ENCODE measurements around the gene FAM24B. TPM values are rescaled to one million over a fixed set of nuclear protein-coding genes. Genes with fewer than 3 reads are reported as not detected.

Gene FAM24B
- total and polyA plus RNA-seq, 2 experiments from 2014 or later: 3.8 to 7.0 TPM

- Histone ChIP-seq H4K20me1 (ENCODE audit: insufficient read depth) (no peaks in the 10 kb centered on the region), H3F3A (ENCODE audit: insufficient read depth) (peaks cover 41% of the 10 kb centered on the region), H3K9me2 (ENCODE audit: insufficient read depth) (no peaks in the 10 kb centered on the region), H3K79me2 (ENCODE audit: insufficient read depth) (no peaks in the 10 kb centered on the region), H3K4me2 (ENCODE audit: unreplicated experiment) (no peak overlapping the region), H3K4me3 (no peak overlapping the region), H3K4me1 (ENCODE audit: insufficient read depth) (peaks cover 38% of the 10 kb centered on the region), H3K9me3 (ENCODE audit: low read depth) (no peaks in the 10 kb centered on the region), H3K27ac (no peak overlapping the region), H3K36me3 (ENCODE audit: low read depth) (no peaks in the 10 kb centered on the region), H3K9ac (no peak overlapping the region), H3K27me3 (replicated peaks; ENCODE audit: insufficient read depth) (no peaks in the 10 kb centered on the region), H2AFZ (no peak overlapping the region)
- WGBS, 2 experiments (ENCODE audit: low coverage in 1 of 2, low lambda C conversion rate in 2 of 2, missing lambda C conversion rate in 2 of 2): 98 to 100% methylated on average over 2 of the region's 2 CpGs
- TF ChIP-seq EZH2 (IDR thresholded peaks at IDR 0.05; ENCODE audit: insufficient read depth, poor library complexity, severe bottlenecking): no peak
- TF ChIP-seq EZH2phosphoT487 (IDR thresholded peaks at IDR 0.05; ENCODE audit: insufficient read depth, low read depth): no peak
- no peak for DNase-seq
- in situ Hi-C loops (cut with MboI): no loop called here
These were observed 30.3 kb downstream of the FAM24B start for GRCh38 chr10:122849090-122849489.

GRCh38 chr10:122847782-122848604 is 31.4 kb downstream of the FAM24B start:
- no peak overlapping the region for H3K4me2 ChIP-seq (ENCODE audit: unreplicated experiment)
- no peaks in the 10 kb centered on the region for H3K9me3 ChIP-seq (ENCODE audit: low read depth)
- H3F3A ChIP-seq (ENCODE audit: insufficient read depth): peaks cover 30% of the 10 kb centered on the region
- H3K4me1 ChIP-seq (ENCODE audit: insufficient read depth): peaks cover 27% of the 10 kb centered on the region
- no peak overlapping the region for H2AFZ ChIP-seq
- no peaks in the 10 kb centered on the region for H3K36me3 ChIP-seq (ENCODE audit: low read depth)
- no peak overlapping the region for H3K27ac ChIP-seq
- H3K79me2 ChIP-seq (ENCODE audit: insufficient read depth): no peaks in the 10 kb centered on the region
- in situ Hi-C loops (cut with MboI): no loop called here
- WGBS, 2 experiments (ENCODE audit: low coverage in 1 of 2, low lambda C conversion rate in 2 of 2, missing lambda C conversion rate in 2 of 2): 85% methylated on average over 12 of the region's 12 CpGs
- H3K9me2 ChIP-seq (ENCODE audit: insufficient read depth): no peaks in the 10 kb centered on the region
- no peak for TF ChIP-seq EZH2phosphoT487 (IDR thresholded peaks at IDR 0.05; ENCODE audit: insufficient read depth, low read depth)
- TF ChIP-seq EZH2 (IDR thresholded peaks at IDR 0.05; ENCODE audit: insufficient read depth, poor library complexity, severe bottlenecking): no peak
- no peaks in the 10 kb centered on the region for H4K20me1 ChIP-seq (ENCODE audit: insufficient read depth)
- DNase-seq: no peak
- no peak overlapping the region for H3K9ac ChIP-seq
- H3K27me3 ChIP-seq (replicated peaks; ENCODE audit: insufficient read depth): no peaks in the 10 kb centered on the region
- no peak overlapping the region for H3K4me3 ChIP-seq

- Histone ChIP-seq H4K20me1 (ENCODE audit: insufficient read depth) (no peaks in the 10 kb centered on the region), H3K9me2 (ENCODE audit: insufficient read depth) (no peaks in the 10 kb centered on the region), H3K27ac (no peak within 1 kb of the TSS), H2AFZ (no peak within 1 kb of the TSS), H3K4me2 (ENCODE audit: unreplicated experiment) (no peak within 1 kb of the TSS), H3K9ac (no peak within 1 kb of the TSS), H3K4me3 (no peak within 1 kb of the TSS), H3K27me3 (replicated peaks; ENCODE audit: insufficient read depth) (no peaks in the 10 kb centered on the region), H3K79me2 (ENCODE audit: insufficient read depth) (no peaks in the 10 kb centered on the region), H3F3A (ENCODE audit: insufficient read depth) (peaks cover 8% of the 10 kb centered on the region), H3K36me3 (ENCODE audit: low read depth) (no peaks in the 10 kb centered on the region), H3K9me3 (ENCODE audit: low read depth) (no peaks in the 10 kb centered on the region), H3K4me1 (ENCODE audit: insufficient read depth) (peaks cover 6% of the 10 kb centered on the region)
- no peak for TF ChIP-seq EZH2 (IDR thresholded peaks at IDR 0.05; ENCODE audit: insufficient read depth, poor library complexity, severe bottlenecking)
- TF ChIP-seq EZH2phosphoT487 (IDR thresholded peaks at IDR 0.05; ENCODE audit: insufficient read depth, low read depth): no peak
- in situ Hi-C loops (cut with MboI): no loop called here
- DNase-seq: no peak
- 93 to 94% methylated on average over 5 of the region's 5 CpGs for WGBS, 2 experiments (ENCODE audit: low coverage in 1 of 2, low lambda C conversion rate in 2 of 2, missing lambda C conversion rate in 2 of 2)
These were observed 33.5 kb downstream of the FAM24B start, which contains the start of gene CUZD1 for GRCh38 chr10:122845783-122846332. TSS of gene CUZD1 (minus strand) at chr10:122845857. CDS start at chr10:122845843, 14 bp downstream.

- no peak for DNase-seq
- H3K27ac ChIP-seq: no peak overlapping the region
- H3F3A ChIP-seq (ENCODE audit: insufficient read depth): no peaks in the 10 kb centered on the region
- no peak overlapping the region for H3K4me3 ChIP-seq
- no peaks in the 10 kb centered on the region for H3K4me1 ChIP-seq (ENCODE audit: insufficient read depth)
- no peaks in the 10 kb centered on the region for H4K20me1 ChIP-seq (ENCODE audit: insufficient read depth)
- TF ChIP-seq EZH2 (IDR thresholded peaks at IDR 0.05; ENCODE audit: insufficient read depth, poor library complexity, severe bottlenecking) (no peak), EZH2phosphoT487 (IDR thresholded peaks at IDR 0.05; ENCODE audit: insufficient read depth, low read depth) (no peak)
- WGBS, 2 experiments (ENCODE audit: low coverage in 1 of 2, low lambda C conversion rate in 2 of 2, missing lambda C conversion rate in 2 of 2): 93 to 95% methylated on average over 4 of the region's 4 CpGs
- no peaks in the 10 kb centered on the region for H3K9me3 ChIP-seq (ENCODE audit: low read depth)
- no peaks in the 10 kb centered on the region for H3K27me3 ChIP-seq (replicated peaks; ENCODE audit: insufficient read depth)
- no peak overlapping the region for H2AFZ ChIP-seq
- in situ Hi-C loops (cut with MboI): no loop called here
- H3K9me2 ChIP-seq (ENCODE audit: insufficient read depth): no peaks in the 10 kb centered on the region
- no peak overlapping the region for H3K9ac ChIP-seq
- no peak overlapping the region for H3K4me2 ChIP-seq (ENCODE audit: unreplicated experiment)
- no peaks in the 10 kb centered on the region for H3K36me3 ChIP-seq (ENCODE audit: low read depth)
- H3K79me2 ChIP-seq (ENCODE audit: insufficient read depth): no peaks in the 10 kb centered on the region
These were observed 35.2 kb downstream of the FAM24B start for GRCh38 chr10:122844146-122844545.
